Ovary (tissue), 9 donors: ENCODE measurements around the gene FOXK2. TPM values are rescaled to one million over a fixed set of nuclear protein-coding genes. Genes with fewer than 3 reads are reported as not detected.

ENCODE experiments used
- DNase-seq, 5 donors: peaks; one replicate each; pipeline ENCODE4 v3.0.0-alpha.2; 2019 to 2020
- H3K27ac ChIP-seq, 2 donors: fragments of 200-600 bp; one replicate each; pipeline versions ENCODE4 v1.5.1 to v1.8.0; 2019 to 2022
- H3K27me3 ChIP-seq: fragments of 200-600 bp; one replicate; pipeline ENCODE4 v1.8.0; 2022
- H3K36me3 ChIP-seq: fragments of 200-600 bp; sonication (generic); one replicate; pipeline ENCODE4 v1.5.1; 2019
- H3K4me1 ChIP-seq: one replicate; pipeline ENCODE4 v1.8.1; 2013; ENCODE audit warnings: mild to moderate bottlenecking, moderate library complexity; ENCODE audit not compliant: insufficient read depth
- H3K4me3 ChIP-seq: fragments of 200-600 bp; sonication (generic); one replicate; pipeline ENCODE4 v1.5.1; 2017
- H3K9me3 ChIP-seq, 2 donors: fragments of 200-600 bp in 1 of 2; sonication (generic) in 1 of 2; one replicate each; pipeline versions ENCODE4 v1.5.1 to v1.8.1; 2013 to 2019; ENCODE audit warnings: mild to moderate bottlenecking in 1 of 2, moderate library complexity in 1 of 2
- CTCF ChIP-seq, 3 donors: fragments of 450-650 bp in 2 of 3; fragments of 200-600 bp in 1 of 3; IDR thresholded peaks; one replicate each; pipeline versions ENCODE4 v1.5.1 to v1.8.0; 2016 to 2022; ENCODE audit warnings: antibody characterized with exemption in 3 of 3, mild to moderate bottlenecking in 1 of 3
- EP300 ChIP-seq: sonication (generic); formaldehyde crosslinking; IDR thresholded peaks from one replicate; pipeline ENCODE4 v1.6.1; 2017; ENCODE audit warnings: antibody characterized with exemption
- POLR2A ChIP-seq: fragments of 450-650 bp; IDR thresholded peaks from one replicate; pipeline ENCODE4 v1.6.1; 2017; ENCODE audit warnings: antibody characterized with exemption, mild to moderate bottlenecking, moderate library complexity
- WGBS, 3 donors: extraction: QIAGEN DNeasy Blood & Tissue Kit in 1 of 3; methylation state at CpG; one replicate each; pipeline versions ENCODE4 v1.1.5 to v1.1.7; 2013 to 2017; 5-methylcytosine and 5-hydroxymethylcytosine counted together
- intact Hi-C, 4 donors: fragments of 100-400 bp; cut with DNase I; formaldehyde crosslinking; loops; one replicate each; pipeline versions ENCODE4 v1.11.0 to v1.15.1; 2022 to 2023
- polyA plus RNA-seq, 2 donors: library from polyadenylated mRNA; stranded (reverse); fragments of 200-250 nt in 1 of 2; fragments of 350-450 nt in 1 of 2; fragmentation: Illumina TruSeq in 1 of 2; extraction: RNeasy Lipid Tissue Mini Kit (QIAGEN cat#74804) in 1 of 2; gene quantifications; one replicate each; pipeline ENCODE4 v1.2.3, GENCODE V29; 2013 to 2014
- total RNA-seq, 7 donors: library from RNA; depleted of rRNA in 2 of 7; stranded (reverse); fragments of >200 nt in 2 of 7; fragmentation: NEBNext Ultra II Directional in 3 of 7; extraction: Animal tissue kit (Norgen Biotek cat#: 25700) in 3 of 7; gene quantifications; one replicate each; pipeline versions ENCODE4 v1.1.0 to v1.2.4, GENCODE V29; 2016 to 2023
- donor health status: DM: no; HTN: no; CAD: no; lungs with moderate emphysema.
- donor health status: DM: no; HTN: no; CAD: no.
- donor health status: Bipolar disorder and iron deficiency.
- donor health status: DM: yes; HTN: yes; CAD: no.
- donor health status: DM: no; HTN: no; CAD: no.
- donor health status: DM: yes; HTN: yes; CAD: no.

FOXK2 gene
- total and polyA plus RNA-seq, 9 donors: 19.1 to 67.6 (median 43.0) TPM

GRCh38 chr17:82596837-82597672 lies 77.5 kb downstream of the FOXK2 start:
- 78 to 88% (median 83%) methylated on average over 20 to 33 of the region's 33 CpGs for WGBS, 3 donors
- TF ChIP-seq EP300 (no peak), POLR2A (no peak), CTCF (IDR thresholded peaks at IDR 0.05) (no peak)
- intact Hi-C loops: no loop called here

GRCh38 chr17:82598256-82599119 lies 79.0 kb downstream of the FOXK2 start:
- intact Hi-C loops: no loop called here
- Histone ChIP-seq H3K27me3 (no peaks in the 10 kb centered on the region), H3K4me3 (no peak overlapping the region), H3K9me3 (no peaks in the 10 kb centered on the region), H3K4me1 (peaks cover 4% of the 10 kb centered on the region), H3K36me3 (no peaks in the 10 kb centered on the region), H3K27ac (no peak overlapping the region)
- no peak for DNase-seq
- 72 to 77% (median 73%) methylated on average over 23 of the region's 23 CpGs for WGBS, 3 donors
- TF ChIP-seq POLR2A (no peak), EP300 (no peak), CTCF (IDR thresholded peaks at IDR 0.05) (no peak)

More at GRCh38 chr17:82596837-82597672, 77.5 kb downstream of the FOXK2 start:
- H3K36me3 ChIP-seq: no peaks in the 10 kb centered on the region
- DNase-seq: no peak
- H3K9me3 ChIP-seq: no peaks in the 10 kb centered on the region
- peaks cover 2% of the 10 kb centered on the region for H3K4me1 ChIP-seq
- no peaks in the 10 kb centered on the region for H3K27me3 ChIP-seq
- no peak overlapping the region for H3K4me3 ChIP-seq
- no peak overlapping the region for H3K27ac ChIP-seq

GRCh38 chr17:82599674-82600661 lies 80.4 kb downstream of the FOXK2 start:
- H3K27ac ChIP-seq: no peak overlapping the region
- intact Hi-C loops: no loop called here
- no peaks in the 10 kb centered on the region for H3K27me3 ChIP-seq

More at GRCh38 chr17:82599674-82600661, 80.4 kb downstream of the FOXK2 start:
- Histone ChIP-seq H3K36me3 (no peaks in the 10 kb centered on the region), H3K4me3 (no peak overlapping the region), H3K9me3 (no peaks in the 10 kb centered on the region), H3K4me1 (peaks cover 2% of the 10 kb centered on the region)
- 94 to 95% (median 94%) methylated on average over 22 to 26 of the region's 26 CpGs for WGBS, 3 donors
- TF ChIP-seq CTCF (IDR thresholded peaks at IDR 0.05) (no peak), EP300 (no peak), POLR2A (no peak)
- no peak for DNase-seq
